GM12891 (cell line): ENCODE measurements around the gene TBXAS1.

Source experiments
- PAX5 ChIP-seq: IDR thresholded peaks from 2 replicates; pipeline ENCODE4 v1.6.1; 2011; ENCODE audit warnings: low read length, moderate library complexity, mild to moderate bottlenecking; ENCODE audit not compliant: insufficient read depth, severe bottlenecking
- POLR2A ChIP-seq: IDR thresholded peaks from 2 replicates; pipeline ENCODE4 v1.6.1; 2011; ENCODE audit warnings: low read depth, low read length, control low read depth
- POLR2AphosphoS5 ChIP-seq: IDR thresholded peaks from 2 replicates; pipeline ENCODE4 v1.6.1; 2011; ENCODE audit warnings: low read depth, low read length, control low read depth
- SPI1 ChIP-seq: IDR thresholded peaks from 2 replicates; pipeline ENCODE4 v1.6.1; 2011; ENCODE audit warnings: low read depth, low read length, control low read depth
- TAF1 ChIP-seq: IDR thresholded peaks from 2 replicates; pipeline ENCODE4 v1.6.1; 2011; ENCODE audit warnings: low read depth, low read length, control low read depth

DNA sequence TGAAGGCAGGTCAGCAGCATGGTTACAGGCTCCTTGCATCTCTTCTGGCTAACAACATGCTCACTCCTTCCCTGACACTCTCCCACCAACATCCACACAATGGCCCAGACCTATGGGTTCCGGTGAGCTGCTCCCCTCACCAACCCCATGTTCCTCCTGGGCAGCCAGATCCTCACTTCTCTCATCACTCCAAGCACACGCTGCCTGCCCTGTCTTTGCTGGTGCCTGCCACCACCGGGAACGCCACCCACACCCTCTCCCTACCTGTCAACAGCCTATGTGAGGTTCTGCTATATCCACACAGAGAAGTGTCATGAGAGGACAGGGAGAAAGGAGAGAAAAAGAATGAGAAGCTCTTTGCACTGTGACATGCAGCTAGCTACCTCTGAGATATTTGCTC is 219.1 kb downstream of the TBXAS1 start:
- TF ChIP-seq TAF1 (no peak), POLR2AphosphoS5 (no peak), SPI1 (no peak), POLR2A (no peak), PAX5 (no peak)
